Stimulated activated CD8-positive, alpha-beta memory T cell treated with anti-CD3 and anti-CD28 coated beads, Interleukin-15, amount 100 ng/mL, for 1 hour (primary cell): Measurements from ENCODE around the gene SYT2.
"Not testable (repeated sequence)": the region's sequence is repeated elsewhere in the genome, so short reads cannot be mapped to it uniquely, and the experiment has no call there.

Source experiments
- DNase-seq: peaks from one replicate; pipeline ENCODE4 v3.0.0-alpha.2; 2020; ENCODE audit warnings: low read depth

SYT2 gene

GRCh38 chr1:202571719-202572339, 138.4 kb downstream of the SYT2 start:
- DNase-seq, result no peak

GRCh38 chr1:202569393-202570322, 140.6 kb downstream of the SYT2 start:
- no peak for DNase-seq

GRCh38 chr1:202568826-202569225, 141.4 kb downstream of the SYT2 start:
- no peak for DNase-seq

- DNase-seq, result no peak
Measured at GRCh38 chr1:202568410-202568809, 141.8 kb downstream of the SYT2 start.

GRCh38 chr1:202567738-202568137, 142.5 kb downstream of the SYT2 start:
- DNase-seq, result no peak

- no peak for DNase-seq
Measured at GRCh38 chr1:202565890-202566602, 144.2 kb downstream of the SYT2 start.

GRCh38 chr1:202564958-202565495, 145.2 kb downstream of the SYT2 start:
- DNase-seq, result no peak

- no peak for DNase-seq
Measured at GRCh38 chr1:202563818-202564217, 146.4 kb downstream of the SYT2 start.

- no peak for DNase-seq
Measured at GRCh38 chr1:202562444-202563060, 147.7 kb downstream of the SYT2 start.

GRCh38 chr1:202561726-202562443, 148.4 kb downstream of the SYT2 start:
- DNase-seq, result no peak

GRCh38 chr1:202561240-202561639, 149.0 kb downstream of the SYT2 start:
- DNase-seq, result no peak

GRCh38 chr1:202557662-202558061, 152.6 kb downstream of the SYT2 start:
- not testable (repeated sequence) for DNase-seq

GRCh38 chr1:202556037-202556436, 154.2 kb downstream of the SYT2 start:
- not testable (repeated sequence) for DNase-seq

- not testable (repeated sequence) for DNase-seq
Measured at GRCh38 chr1:202554619-202555018, 155.6 kb downstream of the SYT2 start.

GRCh38 chr1:202553560-202554038, 156.7 kb downstream of the SYT2 start:
- no peak for DNase-seq

- DNase-seq, result not testable (repeated sequence)
Measured at GRCh38 chr1:202553078-202553477, 157.2 kb downstream of the SYT2 start.

- DNase-seq, result not testable (repeated sequence)
Measured at GRCh38 chr1:202552615-202553014, 157.6 kb downstream of the SYT2 start.

GRCh38 chr1:202551683-202552082, 158.6 kb downstream of the SYT2 start:
- DNase-seq, result no peak

- DNase-seq, result not testable (repeated sequence)
Measured at GRCh38 chr1:202550088-202550487, 160.2 kb downstream of the SYT2 start.

- no peak for DNase-seq
Measured at GRCh38 chr1:202547215-202547614, 163.0 kb downstream of the SYT2 start.

GRCh38 chr1:202546796-202547195, 163.5 kb downstream of the SYT2 start:
- not testable (repeated sequence) for DNase-seq
